HCT116 (cell line): ENCODE data around the gene APEX2.

Source experiments
- CEBPB ChIP-seq: IDR thresholded peaks from 2 replicates; pipeline ENCODE4 v1.6.1; 2012; ENCODE audit warnings: low read depth
- CTCF ChIP-seq, 3 experiments: fragments of 200-600 bp in 1 of 3; sonication (generic) in 1 of 3; IDR thresholded peaks in 2 of 3; conservative IDR thresholded peaks in 1 of 3; 2 replicates each; pipeline ENCODE4 v1.5.1; 2012 to 2017; ENCODE audit warnings: low read depth in 2 of 3, low read length in 2 of 3, antibody characterized with exemption in 1 of 3, borderline replicate concordance in 1 of 3, control low read depth in 1 of 3, mild to moderate bottlenecking in 1 of 3, mixed read lengths in 1 of 3, mixed run types in 1 of 3, moderate library complexity in 1 of 3; ENCODE audit not compliant: insufficient read depth in 1 of 3
- EZH2 ChIP-seq: fragments of 200-600 bp; sonication (generic); IDR thresholded peaks from 2 replicates; pipeline ENCODE4 v1.6.1; 2017; ENCODE audit warnings: antibody characterized with exemption, mixed run types
- EZH2phosphoT487 ChIP-seq: fragments of 200-600 bp; IDR thresholded peaks from 2 replicates; pipeline ENCODE4 v1.6.1; 2018; ENCODE audit warnings: antibody characterized with exemption, borderline replicate concordance
- MAX ChIP-seq: IDR thresholded peaks from 2 replicates; pipeline ENCODE4 v1.6.1; 2012
- POLR2A ChIP-seq: IDR thresholded peaks from 2 replicates; pipeline ENCODE4 v1.7.0; 2011; ENCODE audit warnings: borderline replicate concordance; ENCODE audit not compliant: insufficient read depth, insufficient read length; ENCODE audit errors: extremely low read depth
- POLR2AphosphoS5 ChIP-seq: IDR thresholded peaks from 2 replicates; pipeline ENCODE4 v1.6.1; 2011; ENCODE audit warnings: mild to moderate bottlenecking, low read depth, low read length, moderate library complexity
- SIN3A ChIP-seq: IDR thresholded peaks from 2 replicates; pipeline ENCODE4 v1.6.1; 2012; ENCODE audit warnings: low read depth
- SP1 ChIP-seq: IDR thresholded peaks from 2 replicates; pipeline ENCODE4 v1.6.1; 2012; ENCODE audit warnings: low read depth
- SRF ChIP-seq: IDR thresholded peaks from 2 replicates; pipeline ENCODE4 v1.6.1; 2012; ENCODE audit warnings: low read depth
- YY1 ChIP-seq: IDR thresholded peaks from 2 replicates; pipeline ENCODE4 v1.6.1; 2011; ENCODE audit warnings: low read length, low read depth, moderate library complexity, mild to moderate bottlenecking; ENCODE audit not compliant: insufficient replicate concordance; ENCODE audit errors: extremely low read depth
- ZNF274 ChIP-seq: fragments of 200-500 bp; sonication (Bioruptor generic); IDR thresholded peaks from 2 replicates; pipeline ENCODE4 v1.6.1; 2014; ENCODE audit warnings: mild to moderate bottlenecking, low read depth, low read length, inconsistent platforms
- TF ChIP-seq, protein P1 (sequence below): IDR thresholded peaks from 2 replicates; pipeline ENCODE4 v1.6.1; 2012; ENCODE audit warnings: low read depth

- TF ChIP-seq EZH2 (no peak), CTCF (IDR thresholded peaks at IDR 0.05 in 2 of 3, conservative IDR thresholded peaks at IDR 0.05 in 1 of 3; ENCODE audit: borderline replicate concordance in 1 of 3, insufficient read depth in 1 of 3, low read depth in 2 of 3, low read length in 2 of 3) (no peak), ZNF274 (no peak), POLR2AphosphoS5 (peak; percentile 74), MAX (no peak), CEBPB (no peak), SP1 (no peak), YY1 (no peak), POLR2A (peak; percentile 34), SIN3A (no peak), EZH2phosphoT487 (no peak), SRF (no peak)
- TF ChIP-seq, protein P1, sequence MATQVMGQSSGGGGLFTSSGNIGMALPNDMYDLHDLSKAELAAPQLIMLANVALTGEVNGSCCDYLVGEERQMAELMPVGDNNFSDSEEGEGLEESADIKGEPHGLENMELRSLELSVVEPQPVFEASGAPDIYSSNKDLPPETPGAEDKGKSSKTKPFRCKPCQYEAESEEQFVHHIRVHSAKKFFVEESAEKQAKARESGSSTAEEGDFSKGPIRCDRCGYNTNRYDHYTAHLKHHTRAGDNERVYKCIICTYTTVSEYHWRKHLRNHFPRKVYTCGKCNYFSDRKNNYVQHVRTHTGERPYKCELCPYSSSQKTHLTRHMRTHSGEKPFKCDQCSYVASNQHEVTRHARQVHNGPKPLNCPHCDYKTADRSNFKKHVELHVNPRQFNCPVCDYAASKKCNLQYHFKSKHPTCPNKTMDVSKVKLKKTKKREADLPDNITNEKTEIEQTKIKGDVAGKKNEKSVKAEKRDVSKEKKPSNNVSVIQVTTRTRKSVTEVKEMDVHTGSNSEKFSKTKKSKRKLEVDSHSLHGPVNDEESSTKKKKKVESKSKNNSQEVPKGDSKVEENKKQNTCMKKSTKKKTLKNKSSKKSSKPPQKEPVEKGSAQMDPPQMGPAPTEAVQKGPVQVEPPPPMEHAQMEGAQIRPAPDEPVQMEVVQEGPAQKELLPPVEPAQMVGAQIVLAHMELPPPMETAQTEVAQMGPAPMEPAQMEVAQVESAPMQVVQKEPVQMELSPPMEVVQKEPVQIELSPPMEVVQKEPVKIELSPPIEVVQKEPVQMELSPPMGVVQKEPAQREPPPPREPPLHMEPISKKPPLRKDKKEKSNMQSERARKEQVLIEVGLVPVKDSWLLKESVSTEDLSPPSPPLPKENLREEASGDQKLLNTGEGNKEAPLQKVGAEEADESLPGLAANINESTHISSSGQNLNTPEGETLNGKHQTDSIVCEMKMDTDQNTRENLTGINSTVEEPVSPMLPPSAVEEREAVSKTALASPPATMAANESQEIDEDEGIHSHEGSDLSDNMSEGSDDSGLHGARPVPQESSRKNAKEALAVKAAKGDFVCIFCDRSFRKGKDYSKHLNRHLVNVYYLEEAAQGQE = no peak
Measured at GRCh38 chrX:54999717-55000598, at the start of gene APEX2.
